AG08395 (cell line): Measurements from ENCODE around the gene MYL7.

Experiments
- DNase-seq: peaks from one replicate; pipeline ENCODE4 v3.0.0; 2012; ENCODE audit warnings: mixed read lengths, low spot score

The MYL7 gene

GRCh38 chr7:44150466-44150832 lies 9.3 kb upstream of the MYL7 start:
- DNase-seq: no peak

DNA sequence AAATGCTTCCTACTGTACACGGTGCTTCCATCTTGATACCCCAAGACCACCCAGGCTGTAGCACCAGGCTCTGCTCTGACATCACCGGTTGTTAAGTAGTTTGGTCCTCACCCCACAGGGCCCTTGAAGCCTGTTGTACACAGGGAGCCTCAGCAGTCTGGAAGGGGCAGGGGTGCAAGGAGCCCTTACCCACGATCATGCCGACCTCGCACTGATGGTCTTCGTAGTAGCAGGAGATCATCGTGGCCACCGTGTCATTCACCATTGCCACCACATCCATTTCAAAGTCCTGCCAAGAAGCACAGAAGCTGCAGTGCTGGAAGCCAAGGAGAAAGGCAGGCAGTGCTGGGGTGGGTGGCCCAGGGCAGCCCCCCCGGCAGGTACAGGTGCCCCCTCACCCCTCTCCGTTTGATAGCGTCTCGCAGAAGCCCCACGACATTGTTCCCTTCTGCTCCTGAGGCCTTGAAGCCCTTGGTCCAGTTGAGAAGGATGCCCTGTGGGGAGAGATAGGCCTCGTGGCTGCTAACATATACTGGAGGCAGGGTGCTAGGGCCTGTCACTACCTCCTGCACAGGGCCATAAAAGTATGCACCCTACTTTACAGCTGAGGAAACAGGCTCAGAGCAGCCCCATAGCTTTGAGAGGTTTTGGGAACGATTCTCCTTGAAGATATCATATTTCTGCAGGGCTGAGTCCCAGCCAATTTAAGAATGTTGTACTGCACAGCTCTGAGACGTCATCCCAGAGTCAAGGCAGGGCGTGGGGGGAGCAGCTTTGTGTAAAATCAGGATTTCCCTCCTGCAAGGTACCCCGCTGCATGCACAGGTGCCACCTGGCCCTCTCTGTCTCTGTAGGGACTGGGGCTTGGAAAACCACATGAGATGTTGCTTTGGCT lies 8.7 kb upstream of the MYL7 start:
- DNase-seq: no peak

- no peak for DNase-seq
These were observed 7.9 kb upstream of the MYL7 start for GRCh38 chr7:44148961-44149536.

DNA sequence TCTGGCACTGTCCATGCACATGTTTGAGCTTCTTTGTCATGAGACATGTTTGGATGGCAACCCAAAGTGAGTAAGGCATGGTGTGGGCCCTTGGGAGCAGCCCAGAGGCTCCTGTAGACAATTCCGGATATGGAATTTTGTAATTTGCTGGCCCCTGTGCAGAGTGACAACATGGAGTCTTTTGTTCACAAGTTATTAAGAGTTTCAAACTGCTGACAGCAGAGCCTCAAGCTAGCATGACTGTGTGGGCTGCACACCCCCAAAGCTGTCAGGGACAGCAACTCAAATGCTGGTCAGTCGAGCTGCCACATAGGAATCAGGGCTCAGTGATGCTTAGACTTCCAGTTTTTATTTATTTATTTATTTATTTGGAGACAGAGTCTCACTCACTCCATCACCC lies 7.0 kb upstream of the MYL7 start:
- no peak for DNase-seq

- DNase-seq: no peak
These were observed 6.2 kb upstream of the MYL7 start for GRCh38 chr7:44147026-44147991.

DNA sequence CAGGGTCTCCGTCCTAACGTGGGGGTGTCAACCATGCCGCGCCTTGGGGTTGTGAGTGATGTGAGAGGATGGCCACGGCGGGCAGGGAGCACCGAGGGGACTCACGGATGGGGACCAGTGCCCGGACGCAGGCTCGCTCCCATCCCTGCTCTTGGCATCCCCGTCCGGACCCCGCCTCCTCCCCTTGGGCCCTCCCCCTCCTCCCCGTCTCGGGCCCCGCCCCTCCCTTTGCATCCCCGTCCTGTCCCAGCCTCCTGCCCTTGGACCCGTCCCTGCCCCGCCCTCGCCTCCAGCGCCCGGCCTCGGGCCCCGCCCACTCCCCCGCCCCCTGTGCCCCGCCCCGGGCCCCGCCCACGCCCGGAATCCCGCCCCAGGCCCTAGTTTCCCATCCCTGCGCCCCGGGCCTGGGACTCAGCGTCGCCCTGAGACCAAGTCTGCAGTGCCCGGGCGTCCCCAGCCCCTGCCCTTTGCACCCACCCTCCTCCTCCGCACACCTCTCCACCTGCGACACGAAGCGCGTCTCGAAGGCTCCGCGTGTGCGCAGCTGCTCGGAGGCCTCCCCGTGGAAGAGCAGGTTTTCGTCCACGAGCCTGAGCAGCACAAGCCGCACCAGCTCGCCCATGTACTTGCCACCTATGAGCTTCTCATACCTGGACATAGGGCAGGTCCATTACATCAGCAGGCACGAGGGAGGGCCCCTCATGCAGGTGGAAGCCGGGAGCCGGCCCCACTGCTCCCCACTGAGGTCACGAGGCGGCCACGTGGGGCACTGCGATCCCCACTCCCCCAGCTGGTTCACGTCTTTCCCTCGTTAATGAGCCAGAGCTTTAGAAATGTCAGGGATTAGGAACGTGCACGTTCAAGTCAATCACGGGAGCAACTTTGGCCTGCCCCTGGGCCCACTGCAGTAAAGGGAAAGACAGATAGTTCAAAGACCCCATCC lies 5.1 kb upstream of the MYL7 start:
- peak; percentile 93 for DNase-seq

DNA sequence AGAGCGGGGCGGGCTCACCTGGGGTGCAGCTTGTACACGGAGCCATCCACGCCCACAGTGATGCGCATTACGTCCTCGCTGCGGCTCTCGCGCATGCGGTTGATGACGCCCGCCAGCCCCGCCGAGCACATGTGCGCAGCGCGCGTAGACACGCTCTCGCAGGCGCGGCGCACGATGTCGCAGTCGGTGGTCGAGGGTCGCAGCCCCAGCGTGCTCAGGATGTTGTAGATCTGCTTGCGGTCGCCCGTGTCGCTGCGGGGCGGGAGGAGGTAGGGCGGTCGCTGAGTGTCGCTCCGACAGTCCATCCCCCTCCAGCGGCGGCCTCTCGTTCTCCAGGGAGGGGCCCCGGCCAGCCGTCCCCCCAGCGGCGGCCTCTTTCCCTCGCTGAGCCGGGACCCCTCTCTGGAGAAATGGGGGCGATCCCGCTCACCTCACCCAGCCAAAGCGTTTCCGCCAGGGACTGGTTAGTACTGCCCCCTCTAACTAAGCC lies 4.4 kb upstream of the MYL7 start:
- no peak for DNase-seq

GRCh38 chr7:44144968-44145478 lies 3.9 kb upstream of the MYL7 start:
- DNase-seq: no peak

- DNase-seq: no peak
These were observed 3.4 kb upstream of the MYL7 start for GRCh38 chr7:44144426-44144967.

GRCh38 chr7:44143646-44144250 lies 2.6 kb upstream of the MYL7 start:
- no peak for DNase-seq

GRCh38 chr7:44142028-44142427 lies 896 bp upstream of the MYL7 start:
- DNase-seq: no peak

- DNase-seq: no peak
These were observed 791 bp downstream of the MYL7 start for GRCh38 chr7:44140341-44140740.

DNA sequence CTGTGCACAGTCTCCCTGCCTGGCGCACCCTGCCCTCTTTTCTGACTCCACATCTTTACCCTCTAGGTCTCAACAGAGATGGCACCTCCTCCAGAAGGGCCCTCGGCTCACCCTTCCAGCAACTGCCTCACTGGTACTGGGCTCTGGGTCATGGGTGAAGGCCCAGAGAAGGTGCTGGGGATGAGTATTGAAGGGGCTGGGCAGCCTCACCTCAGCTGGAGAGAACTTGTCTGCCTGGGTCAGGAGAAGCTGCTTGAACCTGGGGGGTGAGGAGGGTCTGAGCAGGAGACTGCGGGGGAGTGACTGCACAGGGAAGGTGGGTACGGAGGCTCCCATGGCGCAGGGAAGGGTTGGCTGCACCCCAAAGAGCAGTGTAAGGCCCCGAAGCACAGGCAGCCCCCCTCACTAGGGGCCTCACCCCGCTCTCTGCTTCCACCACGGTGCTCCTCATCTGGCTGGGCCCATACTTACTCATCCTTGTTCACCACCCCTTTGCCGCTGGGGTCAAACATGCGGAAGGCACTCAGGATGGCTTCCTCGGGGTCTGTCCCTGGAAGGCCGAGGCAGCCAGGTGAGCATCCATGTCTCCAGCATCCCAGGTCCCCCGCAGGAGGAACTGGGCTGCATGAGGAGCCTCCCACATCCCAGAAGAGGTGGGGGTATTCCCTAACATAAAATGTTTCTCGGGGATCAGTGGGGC lies 1.7 kb downstream of the MYL7 start:
- no peak for DNase-seq

DNA sequence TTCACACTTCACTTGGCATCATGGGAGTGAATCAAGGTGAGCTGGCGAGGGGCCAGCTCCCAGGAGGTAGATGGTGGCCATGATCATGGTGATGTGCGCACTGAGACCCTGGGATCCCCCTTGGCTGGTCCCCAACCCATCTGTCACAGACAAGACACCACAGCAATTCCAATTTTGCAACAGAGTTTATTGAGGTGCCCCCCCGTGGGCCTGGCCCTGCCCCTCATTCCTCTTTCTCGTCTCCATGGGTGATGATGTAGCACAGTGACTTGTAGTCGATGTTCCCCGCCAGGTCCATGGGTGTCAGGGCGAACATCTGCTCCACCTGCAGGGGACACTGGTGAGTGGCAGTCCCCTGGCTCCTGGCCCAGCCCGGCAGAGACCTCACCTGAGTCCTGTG lies 2.4 kb downstream of the MYL7 start:
- DNase-seq: no peak

DNA sequence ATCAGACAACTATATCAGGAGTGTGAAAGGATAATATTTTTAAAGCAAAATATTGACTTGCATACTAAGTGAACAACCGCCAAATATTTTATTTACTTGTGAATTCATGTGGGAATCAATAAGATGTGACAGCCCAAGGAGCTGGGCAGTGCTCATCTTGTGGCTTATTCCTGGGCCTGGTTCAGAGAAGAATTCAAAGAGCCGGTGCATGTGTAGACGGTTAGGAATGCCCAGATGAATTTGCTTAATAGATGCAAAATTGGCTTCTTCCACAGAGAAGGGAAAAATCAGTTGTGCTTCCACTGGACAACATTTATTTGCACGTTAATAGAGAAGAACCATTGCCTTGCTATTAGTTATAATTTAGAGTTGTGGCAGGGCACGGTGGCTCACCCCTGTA lies 4.4 kb downstream of the MYL7 start:
- DNase-seq: no peak

DNA sequence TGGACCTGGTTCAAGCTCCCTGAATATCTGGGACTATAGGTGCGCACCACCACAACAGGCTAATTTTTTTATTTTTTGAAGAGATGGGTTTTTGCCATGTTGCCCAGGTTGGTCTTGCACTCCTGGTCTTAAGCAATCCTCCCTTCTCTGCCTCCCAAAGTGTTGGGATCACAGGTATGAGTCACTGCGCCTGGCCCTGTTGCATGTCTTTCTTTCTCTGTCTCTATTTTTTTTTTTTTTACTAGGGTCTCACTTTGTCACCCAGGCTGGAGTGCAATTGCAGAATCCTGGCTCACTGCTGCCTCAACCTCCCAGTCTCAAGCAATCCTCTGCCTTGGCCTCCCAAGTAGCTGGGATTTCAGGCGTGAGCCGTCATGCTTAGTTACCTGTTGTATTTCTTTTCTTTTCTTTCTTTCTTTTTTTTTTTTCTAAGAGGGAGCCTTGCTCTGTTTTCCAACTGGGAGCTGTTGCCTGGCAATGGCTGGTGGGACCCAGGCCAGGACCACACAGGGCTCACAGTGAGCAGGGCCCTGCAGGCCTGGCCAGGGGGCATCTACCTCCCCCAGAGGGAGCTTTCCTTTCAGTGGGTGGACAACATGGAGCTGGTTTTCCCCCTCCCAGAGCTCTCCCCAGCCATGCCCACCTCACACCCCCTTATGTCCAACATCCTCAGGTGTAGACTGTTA lies 6.0 kb downstream of the MYL7 start:
- no peak for DNase-seq

- DNase-seq: no peak
These were observed 7.8 kb downstream of the MYL7 start for GRCh38 chr7:44133295-44133694.

GRCh38 chr7:44132039-44132438 lies 9.1 kb downstream of the MYL7 start:
- DNase-seq: no peak
